Rectal smooth muscle tissue (tissue), 1 donor: Measurements from ENCODE around the gene DLG2.
"Not testable (repeated sequence)": the region's sequence is repeated elsewhere in the genome, so short reads cannot be mapped to it uniquely, and the experiment has no call there.

Experiments used
- H3K27ac ChIP-seq: one replicate; pipeline ENCODE4 v1.7.0; 2013; ENCODE audit warnings: low read depth, low read length, inconsistent platforms
- H3K27me3 ChIP-seq: one replicate; pipeline ENCODE4 v1.7.0; 2013; ENCODE audit warnings: low read length; ENCODE audit not compliant: control insufficient read depth, insufficient read depth
- H3K36me3 ChIP-seq: one replicate; pipeline ENCODE4 v1.7.0; 2013; ENCODE audit warnings: low read length; ENCODE audit not compliant: control insufficient read depth, insufficient read depth
- H3K4me1 ChIP-seq: one replicate; pipeline ENCODE4 v1.7.0; 2013; ENCODE audit warnings: low read length; ENCODE audit not compliant: control insufficient read depth, insufficient read depth
- H3K4me3 ChIP-seq: one replicate; pipeline ENCODE4 v1.7.0; 2013; ENCODE audit warnings: low read length
- H3K9ac ChIP-seq: one replicate; pipeline ENCODE4 v1.7.0; 2013; ENCODE audit warnings: low read length

DLG2 gene

DNA sequence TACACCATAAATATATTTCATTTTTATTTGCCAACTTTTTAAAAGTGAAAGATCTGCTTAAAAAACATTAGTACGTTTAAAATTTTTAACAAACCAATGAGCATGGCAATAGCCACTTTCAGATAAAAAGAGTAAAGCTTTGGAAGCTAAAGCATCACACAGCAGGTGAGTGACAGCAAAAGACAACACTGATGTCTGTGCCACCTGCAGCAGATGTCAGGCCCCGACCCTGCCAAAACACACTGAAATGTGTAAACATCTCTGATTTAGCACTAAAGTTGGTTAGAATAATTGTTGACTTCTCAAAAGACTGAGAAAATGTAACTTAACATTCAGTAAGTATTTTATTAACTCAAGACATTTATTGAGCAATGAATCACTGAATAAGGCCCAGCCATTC, 232.9 kb downstream of the DLG2 start:
- no peak overlapping the region for H3K9ac ChIP-seq
- no peak overlapping the region for H3K4me3 ChIP-seq
- no peaks in the 10 kb centered on the region for H3K36me3 ChIP-seq
- no peak overlapping the region for H3K27ac ChIP-seq
- no peaks in the 10 kb centered on the region for H3K4me1 ChIP-seq
- H3K27me3 ChIP-seq = no peaks in the 10 kb centered on the region

DNA sequence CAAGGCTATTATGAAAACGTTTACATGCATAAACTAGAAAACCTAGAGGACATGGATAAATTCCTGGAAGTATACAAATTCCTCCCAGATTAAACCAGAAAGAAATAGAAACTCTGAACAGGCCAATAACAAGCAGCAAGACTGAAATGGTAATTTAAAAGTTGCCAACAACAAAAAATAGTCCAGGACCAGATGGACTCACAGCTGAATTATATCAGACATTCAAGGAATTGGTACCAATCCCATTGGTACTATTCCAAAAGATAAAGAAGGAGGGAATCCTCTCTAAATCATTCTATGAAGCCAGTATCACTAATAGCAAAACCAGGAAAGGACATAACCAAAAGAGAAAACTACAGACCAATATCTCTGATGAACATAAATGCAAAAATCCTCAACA, 236.0 kb downstream of the DLG2 start:
- H3K27ac ChIP-seq = no peak overlapping the region
- H3K27me3 ChIP-seq = no peaks in the 10 kb centered on the region
- no peaks in the 10 kb centered on the region for H3K4me1 ChIP-seq
- H3K4me3 ChIP-seq = no peak overlapping the region
- no peaks in the 10 kb centered on the region for H3K36me3 ChIP-seq
- no peak overlapping the region for H3K9ac ChIP-seq

DNA sequence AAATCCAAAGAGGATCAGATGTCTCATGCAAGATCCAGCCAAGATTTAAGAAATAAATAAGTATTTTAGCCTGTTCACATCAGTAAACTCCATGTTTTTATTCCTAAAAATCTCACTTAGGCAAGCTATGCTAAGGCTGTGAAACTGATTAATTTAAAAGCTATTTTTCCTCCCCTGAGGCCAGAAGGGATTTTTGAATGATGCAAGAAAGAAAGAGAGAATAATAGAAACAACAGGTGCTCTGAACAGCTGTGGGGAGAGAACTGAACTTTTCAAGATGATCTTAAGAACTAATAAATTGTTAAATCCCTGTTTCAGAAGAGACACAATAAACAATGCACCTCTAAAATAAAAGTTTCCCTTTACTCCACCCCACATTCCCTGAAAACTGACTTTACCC, 241.6 kb downstream of the DLG2 start:
- Histone ChIP-seq H3K27ac (no peak overlapping the region), H3K4me3 (no peak overlapping the region), H3K4me1 (no peaks in the 10 kb centered on the region), H3K9ac (no peak overlapping the region), H3K27me3 (no peaks in the 10 kb centered on the region), H3K36me3 (no peaks in the 10 kb centered on the region)

DNA sequence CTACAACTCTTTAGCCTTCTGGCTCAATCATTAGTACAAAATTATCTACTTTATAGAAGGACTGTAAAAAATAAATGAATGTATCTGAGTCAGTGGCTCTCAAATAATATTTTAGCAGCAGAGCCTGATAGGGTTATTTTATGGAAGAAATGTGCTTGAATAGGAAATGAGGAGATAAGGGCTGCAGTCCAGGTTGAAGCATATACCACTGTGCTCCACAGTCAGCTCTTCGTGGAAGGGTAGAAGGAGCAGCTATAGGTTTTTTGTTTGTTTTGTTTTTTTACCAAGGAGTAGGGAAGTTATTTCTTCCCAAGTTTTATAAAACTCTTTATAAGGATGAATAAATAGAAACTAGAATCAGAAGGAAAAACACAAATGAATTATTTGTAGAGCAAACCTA, 242.0 kb downstream of the DLG2 start:
- no peak overlapping the region for H3K9ac ChIP-seq
- H3K36me3 ChIP-seq = no peaks in the 10 kb centered on the region
- H3K27me3 ChIP-seq = no peaks in the 10 kb centered on the region
- no peaks in the 10 kb centered on the region for H3K4me1 ChIP-seq
- H3K4me3 ChIP-seq = no peak overlapping the region
- no peak overlapping the region for H3K27ac ChIP-seq

DNA sequence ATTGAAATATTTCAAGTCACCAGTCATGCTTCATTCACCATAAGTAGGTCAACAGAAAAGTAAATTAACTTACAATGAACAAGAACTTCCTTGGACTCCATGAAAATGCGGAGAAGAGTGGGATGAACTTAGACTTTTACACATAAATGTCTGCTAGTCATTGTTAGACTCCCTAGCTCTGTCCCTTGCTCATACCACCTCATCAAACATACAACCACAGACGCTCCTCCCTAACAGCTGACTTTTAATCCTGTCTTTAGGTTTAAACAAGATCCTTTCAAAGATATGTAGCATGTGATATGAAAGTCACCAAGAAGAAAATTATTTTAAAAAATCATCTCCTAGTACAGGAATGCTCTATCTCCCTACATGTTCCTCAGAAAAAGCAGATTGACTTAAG, 248.1 kb downstream of the DLG2 start:
- H3K9ac ChIP-seq = no peak overlapping the region
- no peak overlapping the region for H3K27ac ChIP-seq
- no peaks in the 10 kb centered on the region for H3K27me3 ChIP-seq
- no peaks in the 10 kb centered on the region for H3K36me3 ChIP-seq
- no peaks in the 10 kb centered on the region for H3K4me1 ChIP-seq
- no peak overlapping the region for H3K4me3 ChIP-seq

DNA sequence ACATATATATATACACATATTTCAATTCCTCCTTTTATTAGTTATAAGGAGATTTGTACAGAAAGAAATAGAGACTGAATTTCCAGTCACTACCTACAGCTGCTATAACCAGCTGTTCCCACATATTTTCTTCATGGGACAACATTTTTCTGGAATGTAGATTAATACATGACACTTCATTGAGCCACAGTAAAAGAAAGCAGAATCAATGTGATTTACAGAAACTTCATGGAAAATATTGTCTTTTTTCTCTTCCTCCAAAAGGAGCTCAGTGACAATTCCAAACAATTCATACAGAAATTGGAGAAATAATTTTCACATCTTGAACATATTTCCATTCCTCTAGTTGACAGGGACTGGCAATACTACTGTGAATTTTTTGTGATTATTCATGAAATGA, 249.2 kb downstream of the DLG2 start:
- Histone ChIP-seq H3K9ac (no peak overlapping the region), H3K36me3 (no peaks in the 10 kb centered on the region), H3K27me3 (no peaks in the 10 kb centered on the region), H3K4me3 (no peak overlapping the region), H3K27ac (no peak overlapping the region), H3K4me1 (no peaks in the 10 kb centered on the region)

DNA sequence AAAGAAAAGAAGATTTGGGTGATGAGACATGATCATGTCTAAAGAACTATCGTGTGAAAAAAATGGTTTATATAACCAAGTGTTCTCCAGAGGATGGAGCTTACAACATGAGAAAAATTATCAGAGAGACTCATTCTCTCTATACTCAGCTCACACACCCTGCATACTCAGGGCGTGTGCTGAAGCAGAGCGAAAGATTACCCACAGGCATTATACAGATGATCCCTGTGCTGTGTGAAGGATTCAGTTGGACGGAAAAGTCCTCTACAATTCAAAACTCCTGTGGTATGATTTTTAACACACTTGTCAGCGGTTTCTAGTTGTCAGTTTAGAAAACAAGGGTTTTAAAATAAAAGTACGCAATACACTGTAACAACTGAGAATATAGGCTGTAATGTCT, 267.3 kb downstream of the DLG2 start:
- H3K4me1 ChIP-seq = no peaks in the 10 kb centered on the region
- no peak overlapping the region for H3K9ac ChIP-seq
- H3K4me3 ChIP-seq = no peak overlapping the region
- no peaks in the 10 kb centered on the region for H3K36me3 ChIP-seq
- H3K27me3 ChIP-seq = no peaks in the 10 kb centered on the region
- no peak overlapping the region for H3K27ac ChIP-seq

DNA sequence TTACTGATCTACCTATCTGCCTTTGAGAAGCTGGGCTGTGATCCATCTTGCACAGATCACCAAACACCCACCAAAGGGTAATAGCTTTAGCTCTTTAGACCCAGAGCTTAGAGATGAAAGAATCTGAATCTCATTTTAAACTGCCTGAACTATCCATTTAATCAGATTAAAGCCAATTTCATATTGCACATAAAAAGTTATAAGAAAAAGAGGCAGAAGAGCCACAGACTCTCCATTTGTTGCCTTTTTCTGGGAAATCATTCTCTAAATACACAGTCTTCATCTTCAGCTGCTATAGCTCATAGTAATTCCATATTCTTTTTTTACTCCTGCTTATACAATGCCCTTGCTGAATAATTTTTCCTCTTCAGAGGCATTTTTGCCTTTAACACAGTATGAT, 271.2 kb downstream of the DLG2 start:
- Histone ChIP-seq H3K27ac (no peak overlapping the region), H3K27me3 (no peaks in the 10 kb centered on the region), H3K36me3 (no peaks in the 10 kb centered on the region), H3K9ac (no peak overlapping the region), H3K4me1 (no peaks in the 10 kb centered on the region), H3K4me3 (no peak overlapping the region)

DNA sequence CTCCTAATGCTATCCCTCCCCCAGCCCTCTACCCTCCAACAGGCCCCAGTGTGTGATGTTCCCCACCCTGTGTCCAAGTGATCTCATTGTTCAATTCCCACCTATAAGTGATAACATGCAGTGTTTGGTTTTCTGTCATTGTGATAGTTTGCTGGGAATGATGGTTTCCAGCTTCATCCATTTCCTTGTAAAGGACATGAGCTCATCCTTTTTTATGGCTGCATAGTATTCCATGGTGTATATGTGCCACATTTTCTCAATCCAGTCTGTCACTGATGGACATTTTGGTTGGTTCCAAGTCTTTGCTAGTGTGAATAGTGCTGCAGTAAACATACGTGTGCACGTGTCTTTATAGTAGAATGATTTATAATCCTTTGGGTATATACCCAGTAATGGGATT, 277.6 kb downstream of the DLG2 start:
- H3K27ac ChIP-seq, H3K9ac ChIP-seq, H3K4me3 ChIP-seq, H3K27me3 ChIP-seq, H3K36me3 ChIP-seq, H3K4me1 ChIP-seq: not testable (repeated sequence)

DNA sequence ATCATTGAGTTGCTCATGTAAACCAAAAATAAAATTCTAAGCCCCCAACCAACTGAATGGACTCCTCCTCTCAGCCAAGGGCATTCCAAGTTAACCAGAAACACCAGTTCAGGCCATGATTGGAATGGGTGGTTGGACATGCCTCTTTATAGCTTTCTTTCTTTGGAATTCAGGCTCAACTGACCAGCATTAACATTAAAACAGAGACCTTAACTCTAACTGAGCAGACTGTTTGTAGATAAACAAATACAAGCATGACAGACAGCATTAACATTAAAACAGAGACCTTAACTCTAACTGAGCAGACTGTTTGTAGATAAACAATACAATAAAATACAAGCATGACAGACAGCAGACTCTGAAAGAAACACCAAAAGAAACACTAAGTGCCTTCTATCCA, 278.2 kb downstream of the DLG2 start:
- Histone ChIP-seq H3K36me3 (no peaks in the 10 kb centered on the region), H3K4me1 (no peaks in the 10 kb centered on the region), H3K4me3 (no peak overlapping the region), H3K27ac (no peak overlapping the region), H3K27me3 (no peaks in the 10 kb centered on the region), H3K9ac (no peak overlapping the region)

DNA sequence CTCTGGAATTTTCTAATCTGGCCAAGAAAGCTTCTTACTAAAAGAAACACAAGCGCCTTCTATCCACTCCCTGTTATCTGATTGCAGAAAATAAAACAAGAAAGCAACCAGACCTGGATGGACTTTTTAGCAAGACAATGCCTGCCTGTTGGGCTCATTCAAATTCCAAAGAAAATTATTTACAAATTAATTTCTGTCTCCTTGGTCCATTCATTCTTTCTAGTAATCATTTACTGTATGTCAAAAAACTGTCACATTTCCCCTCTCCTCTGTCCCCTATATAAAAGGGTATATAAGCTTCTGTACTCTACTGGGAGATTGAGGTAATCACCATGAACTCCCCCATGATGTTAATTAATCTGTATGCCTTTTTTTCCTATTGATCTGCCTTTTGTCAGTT, 279.9 kb downstream of the DLG2 start:
- H3K36me3 ChIP-seq = no peaks in the 10 kb centered on the region
- H3K4me1 ChIP-seq = no peaks in the 10 kb centered on the region
- no peak overlapping the region for H3K9ac ChIP-seq
- no peak overlapping the region for H3K4me3 ChIP-seq
- H3K27ac ChIP-seq = no peak overlapping the region
- H3K27me3 ChIP-seq = no peaks in the 10 kb centered on the region

DNA sequence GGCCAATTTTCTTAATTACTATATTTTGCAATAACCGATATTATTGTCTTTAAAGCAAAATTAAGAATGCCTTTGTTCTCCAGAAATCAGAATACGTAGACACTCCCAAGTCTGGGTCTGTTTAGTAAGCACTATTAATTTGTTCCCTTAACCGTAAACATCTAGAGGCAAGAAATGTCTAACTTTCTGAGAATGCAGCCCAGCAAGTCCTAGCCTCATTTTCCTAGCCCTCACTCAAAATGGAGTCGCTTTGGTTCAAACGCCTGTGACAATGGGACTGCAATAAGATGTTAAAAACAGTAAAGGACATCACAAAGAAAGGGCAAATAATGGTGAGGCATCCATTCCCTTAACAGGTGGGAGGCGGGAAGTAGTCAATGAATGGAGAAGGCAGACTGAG, 280.7 kb downstream of the DLG2 start:
- no peak overlapping the region for H3K4me3 ChIP-seq
- H3K27ac ChIP-seq = no peak overlapping the region
- H3K9ac ChIP-seq = no peak overlapping the region
- H3K4me1 ChIP-seq = no peaks in the 10 kb centered on the region
- H3K27me3 ChIP-seq = no peaks in the 10 kb centered on the region
- no peaks in the 10 kb centered on the region for H3K36me3 ChIP-seq

DNA sequence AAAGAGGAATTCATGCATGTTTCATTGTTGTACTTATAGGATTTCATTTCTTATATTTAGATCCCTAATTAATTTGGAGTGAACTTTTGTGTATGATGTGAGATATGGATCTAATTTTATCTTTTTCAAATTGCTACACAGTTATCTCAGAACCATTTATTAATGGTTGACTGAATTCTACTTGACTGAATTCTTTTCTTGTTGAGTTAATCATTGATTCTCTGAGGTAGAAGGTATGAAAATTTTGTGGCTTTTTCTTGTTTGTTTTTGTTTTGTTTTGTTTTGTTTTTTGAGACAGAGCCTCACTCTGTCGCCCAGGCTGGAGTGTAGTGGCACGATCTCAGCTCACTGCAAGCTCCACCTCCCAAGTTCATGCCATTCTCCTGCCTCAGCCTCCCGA, 286.3 kb downstream of the DLG2 start:
- H3K4me3 ChIP-seq, H3K27me3 ChIP-seq, H3K4me1 ChIP-seq, H3K27ac ChIP-seq, H3K36me3 ChIP-seq, H3K9ac ChIP-seq: not testable (repeated sequence)

DNA sequence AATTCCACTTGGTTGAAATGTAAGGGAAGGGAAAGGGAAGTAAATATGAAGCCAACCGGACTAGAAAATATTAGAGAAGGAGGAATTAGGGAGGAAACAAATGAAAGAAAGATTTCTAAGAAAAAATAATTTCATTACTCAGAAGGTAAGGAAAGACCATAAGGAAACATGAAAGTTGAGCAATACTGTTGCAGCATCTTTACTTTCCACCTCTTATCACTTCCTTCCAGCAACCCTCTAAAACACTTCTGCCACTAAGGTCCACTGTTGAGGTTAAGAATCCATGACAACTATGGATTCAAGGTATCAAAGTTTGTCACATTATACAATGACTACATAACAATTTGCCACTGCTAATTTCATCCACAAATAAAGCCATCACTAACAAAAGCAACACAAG, 308.6 kb downstream of the DLG2 start:
- Histone ChIP-seq H3K4me1 (no peaks in the 10 kb centered on the region), H3K36me3 (no peaks in the 10 kb centered on the region), H3K27me3 (no peaks in the 10 kb centered on the region), H3K9ac (no peak overlapping the region), H3K27ac (no peak overlapping the region), H3K4me3 (no peak overlapping the region)
